Measurements from ENCODE around the gene TMEM108.

GRCh38 chr3:133103706-133104105 lies 65.5 kb downstream of the TMEM108 start:
- no peak for TF ChIP-seq CTCF (optimal IDR thresholded peaks at IDR 0.05 in 1 of 3, IDR thresholded peaks at IDR 0.05 in 1 of 3, conservative IDR thresholded peaks at IDR 0.05 in 1 of 3; ENCODE audit: extremely low read depth in 1 of 3, insufficient read depth in 2 of 3, low read length in 3 of 3)
- TF ChIP-seq EZH2 (IDR thresholded peaks at IDR 0.05; ENCODE audit: low read length), result no peak

All from keratinocyte (primary cell).